Measurements from ENCODE around the gene SMIM22.

SMIM22 gene

GRCh38 chr16:4826526-4826925 is 31.4 kb downstream of the SMIM22 start:
- H3K36me3 ChIP-seq (ENCODE audit: control insufficient read depth, insufficient read depth, low read length) = peaks cover 20% of the 10 kb centered on the region
- H3K4me3 ChIP-seq (ENCODE audit: low read length) = no peak overlapping the region
- WGBS (ENCODE audit: insufficient coverage, insufficient read length) = no CpG with 5 or more reads among the region's 4 CpGs

DNA sequence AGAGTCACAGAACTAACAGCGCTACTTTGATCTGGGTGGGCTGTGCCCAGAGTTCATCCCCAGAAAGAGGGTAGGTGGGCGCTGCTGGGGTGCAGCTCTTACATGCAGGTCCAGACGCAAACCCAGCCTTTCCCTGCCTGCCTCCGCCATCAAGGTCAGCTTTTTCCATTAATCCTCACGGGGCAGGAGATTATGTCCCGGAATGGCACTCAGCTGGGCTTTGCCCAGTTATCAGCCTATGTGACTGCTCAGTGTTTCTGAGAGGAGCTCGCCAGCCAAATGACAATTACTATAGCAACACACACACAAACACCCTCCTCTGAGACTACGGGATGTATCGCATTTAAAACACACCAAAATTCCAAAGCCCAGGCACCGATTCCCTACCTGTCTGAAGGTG is 31.8 kb downstream of the SMIM22 start:
- Histone ChIP-seq H3K36me3 (ENCODE audit: control insufficient read depth, insufficient read depth, low read length) (peaks cover 25% of the 10 kb centered on the region), H3K4me1 (ENCODE audit: control insufficient read depth, insufficient read depth, low read length) (no peaks in the 10 kb centered on the region), H3K27me3 (ENCODE audit: control insufficient read depth, insufficient read depth, low read length) (no peaks in the 10 kb centered on the region), H3K27ac (ENCODE audit: low read length) (no peak overlapping the region), H3K9me3 (ENCODE audit: control insufficient read depth, insufficient read depth, low read length) (no peaks in the 10 kb centered on the region), H3K4me3 (ENCODE audit: low read length) (no peak overlapping the region)
- no peak for DNase-seq (ENCODE audit: low read depth, low spot score)
- WGBS (ENCODE audit: insufficient coverage, insufficient read length) = no CpG with 5 or more reads among the region's 10 CpGs

More at GRCh38 chr16:4826526-4826925, 31.4 kb downstream of the SMIM22 start:
- Histone ChIP-seq H3K4me1 (ENCODE audit: control insufficient read depth, insufficient read depth, low read length) (no peaks in the 10 kb centered on the region), H3K27ac (ENCODE audit: low read length) (no peak overlapping the region), H3K27me3 (ENCODE audit: control insufficient read depth, insufficient read depth, low read length) (no peaks in the 10 kb centered on the region), H3K9me3 (ENCODE audit: control insufficient read depth, insufficient read depth, low read length) (no peaks in the 10 kb centered on the region)
- no peak for DNase-seq (ENCODE audit: low read depth, low spot score)

DNA sequence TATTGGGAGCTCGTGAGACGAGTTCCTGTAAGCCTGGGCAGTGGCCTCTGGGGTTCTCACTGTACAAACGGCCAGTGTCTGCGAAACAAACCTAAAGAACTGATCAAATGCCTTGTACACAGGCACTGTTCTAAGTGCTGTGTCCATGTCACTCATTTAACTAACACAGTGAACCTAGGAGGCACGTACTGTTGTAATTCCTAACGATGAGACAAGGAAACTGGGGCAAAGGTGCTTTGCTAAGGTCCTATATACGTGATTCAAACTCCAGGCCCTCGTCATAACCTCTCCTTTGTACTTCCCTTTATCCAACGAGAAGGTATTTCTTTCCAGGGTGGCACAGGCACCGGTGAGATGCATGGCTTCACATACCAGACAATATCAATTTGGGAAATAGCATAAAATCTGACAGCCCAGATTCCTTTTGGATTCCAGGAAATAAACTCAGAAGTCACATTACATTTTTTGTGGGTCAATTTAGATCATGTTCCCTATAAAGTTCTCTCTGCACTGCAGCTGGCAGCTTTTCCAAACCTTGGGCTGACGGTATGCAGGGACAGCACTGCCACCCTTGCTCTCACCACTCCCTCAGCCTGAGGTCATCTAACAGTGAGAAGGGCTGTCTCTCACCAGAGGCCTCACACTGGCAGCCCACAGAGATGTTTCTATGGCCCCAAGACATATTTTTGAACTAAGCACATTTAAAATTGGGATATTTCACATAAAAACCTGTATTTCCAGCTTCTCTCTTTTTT is 33.6 kb downstream of the SMIM22 start:
- no peaks in the 10 kb centered on the region for H3K4me1 ChIP-seq (ENCODE audit: control insufficient read depth, insufficient read depth, low read length)
- no peaks in the 10 kb centered on the region for H3K9me3 ChIP-seq (ENCODE audit: control insufficient read depth, insufficient read depth, low read length)
- H3K27ac ChIP-seq (ENCODE audit: low read length) = no peak overlapping the region
- H3K36me3 ChIP-seq (ENCODE audit: control insufficient read depth, insufficient read depth, low read length) = peaks cover 25% of the 10 kb centered on the region
- WGBS (ENCODE audit: insufficient coverage, insufficient read length) = no CpG with 5 or more reads among the region's 11 CpGs
- no peak overlapping the region for H3K4me3 ChIP-seq (ENCODE audit: low read length)
- no peaks in the 10 kb centered on the region for H3K27me3 ChIP-seq (ENCODE audit: control insufficient read depth, insufficient read depth, low read length)
- no peak for DNase-seq (ENCODE audit: low read depth, low spot score)

- Histone ChIP-seq H3K36me3 (ENCODE audit: control insufficient read depth, insufficient read depth, low read length) (peaks cover 25% of the 10 kb centered on the region), H3K4me1 (ENCODE audit: control insufficient read depth, insufficient read depth, low read length) (no peaks in the 10 kb centered on the region), H3K4me3 (ENCODE audit: low read length) (no peak overlapping the region), H3K27ac (ENCODE audit: low read length) (no peak overlapping the region), H3K27me3 (ENCODE audit: control insufficient read depth, insufficient read depth, low read length) (no peaks in the 10 kb centered on the region), H3K9me3 (ENCODE audit: control insufficient read depth, insufficient read depth, low read length) (no peaks in the 10 kb centered on the region)
- WGBS (ENCODE audit: insufficient coverage, insufficient read length) = no CpG with 5 or more reads among the region's 7 CpGs
- no peak for DNase-seq (ENCODE audit: low read depth, low spot score)
These were observed 35.2 kb downstream of the SMIM22 start for GRCh38 chr16:4830408-4830807.

GRCh38 chr16:4831616-4832015 is 36.4 kb downstream of the SMIM22 start:
- H3K9me3 ChIP-seq (ENCODE audit: control insufficient read depth, insufficient read depth, low read length) = no peaks in the 10 kb centered on the region
- peaks cover 25% of the 10 kb centered on the region for H3K36me3 ChIP-seq (ENCODE audit: control insufficient read depth, insufficient read depth, low read length)
- no peak overlapping the region for H3K27ac ChIP-seq (ENCODE audit: low read length)
- H3K4me3 ChIP-seq (ENCODE audit: low read length) = no peak overlapping the region
- DNase-seq (ENCODE audit: low read depth, low spot score) = no peak
- H3K4me1 ChIP-seq (ENCODE audit: control insufficient read depth, insufficient read depth, low read length) = no peaks in the 10 kb centered on the region
- H3K27me3 ChIP-seq (ENCODE audit: control insufficient read depth, insufficient read depth, low read length) = no peaks in the 10 kb centered on the region
- WGBS (ENCODE audit: insufficient coverage, insufficient read length) = no CpG with 5 or more reads among the region's 8 CpGs

DNA sequence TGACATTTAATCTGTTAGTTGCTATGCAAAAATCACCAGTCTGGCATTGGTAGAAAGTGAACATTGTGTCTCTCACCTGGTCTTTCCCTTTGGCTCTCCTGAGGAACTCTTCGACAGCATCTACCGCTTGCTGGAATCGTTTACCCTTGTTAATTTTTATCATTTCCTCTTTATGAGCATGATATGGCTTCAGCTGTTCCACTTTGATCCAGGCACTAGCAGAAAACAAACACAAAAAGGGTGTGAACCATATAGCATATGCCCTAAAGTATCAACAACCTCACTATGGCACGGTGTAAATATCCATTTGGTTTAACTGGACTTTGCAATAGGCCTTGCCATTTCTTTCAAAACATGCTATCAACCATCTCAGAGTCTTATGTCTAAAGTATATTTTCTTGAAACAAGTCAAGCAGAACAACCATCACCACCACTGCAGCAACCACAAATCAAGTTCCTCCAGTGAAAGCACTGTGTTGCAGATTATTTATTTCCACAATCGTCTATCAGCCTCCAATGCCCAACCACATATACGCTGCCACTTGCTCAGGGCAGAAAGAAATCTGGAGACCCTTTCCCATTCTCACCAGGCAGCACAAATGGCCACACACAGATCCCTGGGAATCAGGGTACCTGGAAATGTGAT is 37.7 kb downstream of the SMIM22 start:
- whole genome bisulfite sequencing (ENCODE audit: insufficient coverage, insufficient read length) = no CpG with 5 or more reads among the region's 6 CpGs
- no peak for DNase-seq (ENCODE audit: low read depth, low spot score)
- H3K4me1 ChIP-seq (ENCODE audit: control insufficient read depth, insufficient read depth, low read length) = no peaks in the 10 kb centered on the region
- H3K4me3 ChIP-seq (ENCODE audit: low read length) = no peak overlapping the region
- H3K9me3 ChIP-seq (ENCODE audit: control insufficient read depth, insufficient read depth, low read length) = no peaks in the 10 kb centered on the region
- H3K27ac ChIP-seq (ENCODE audit: low read length) = no peak overlapping the region
- H3K36me3 ChIP-seq (ENCODE audit: control insufficient read depth, insufficient read depth, low read length) = peaks cover 18% of the 10 kb centered on the region
- H3K27me3 ChIP-seq (ENCODE audit: control insufficient read depth, insufficient read depth, low read length) = no peaks in the 10 kb centered on the region

- WGBS (ENCODE audit: insufficient coverage, insufficient read length) = no CpG with 5 or more reads among the region's 1 CpG
- H3K4me1 ChIP-seq (ENCODE audit: control insufficient read depth, insufficient read depth, low read length) = no peaks in the 10 kb centered on the region
- no peak overlapping the region for H3K4me3 ChIP-seq (ENCODE audit: low read length)
- no peak for DNase-seq (ENCODE audit: low read depth, low spot score)
- H3K27ac ChIP-seq (ENCODE audit: low read length) = no peak overlapping the region
- H3K27me3 ChIP-seq (ENCODE audit: control insufficient read depth, insufficient read depth, low read length) = no peaks in the 10 kb centered on the region
- peaks cover 17% of the 10 kb centered on the region for H3K36me3 ChIP-seq (ENCODE audit: control insufficient read depth, insufficient read depth, low read length)
- no peaks in the 10 kb centered on the region for H3K9me3 ChIP-seq (ENCODE audit: control insufficient read depth, insufficient read depth, low read length)
These were observed 38.4 kb downstream of the SMIM22 start for GRCh38 chr16:4833584-4833983.

- Histone ChIP-seq H3K9me3 (ENCODE audit: control insufficient read depth, insufficient read depth, low read length) (no peaks in the 10 kb centered on the region), H3K4me3 (ENCODE audit: low read length) (no peak overlapping the region), H3K4me1 (ENCODE audit: control insufficient read depth, insufficient read depth, low read length) (no peaks in the 10 kb centered on the region), H3K27me3 (ENCODE audit: control insufficient read depth, insufficient read depth, low read length) (no peaks in the 10 kb centered on the region), H3K27ac (ENCODE audit: low read length) (no peak overlapping the region), H3K36me3 (ENCODE audit: control insufficient read depth, insufficient read depth, low read length) (peaks cover 20% of the 10 kb centered on the region)
- DNase-seq (ENCODE audit: low read depth, low spot score) = no peak
- WGBS (ENCODE audit: insufficient coverage, insufficient read length) = no CpG with 5 or more reads among the region's 2 CpGs
These were observed 41.6 kb downstream of the SMIM22 start for GRCh38 chr16:4836727-4837126.

- H3K27ac ChIP-seq (ENCODE audit: low read length) = no peak overlapping the region
- no peak for DNase-seq (ENCODE audit: low read depth, low spot score)
- H3K36me3 ChIP-seq (ENCODE audit: control insufficient read depth, insufficient read depth, low read length) = peaks cover 18% of the 10 kb centered on the region; the same call in 1 of the 2 replicates
- no peak overlapping the region for H3K4me3 ChIP-seq (ENCODE audit: low read length)
- no peaks in the 10 kb centered on the region for H3K27me3 ChIP-seq (ENCODE audit: control insufficient read depth, insufficient read depth, low read length)
- H3K9me3 ChIP-seq (ENCODE audit: control insufficient read depth, insufficient read depth, low read length) = no peaks in the 10 kb centered on the region
- H3K4me1 ChIP-seq (ENCODE audit: control insufficient read depth, insufficient read depth, low read length) = no peaks in the 10 kb centered on the region
- no CpG with 5 or more reads among the region's 13 CpGs for WGBS (ENCODE audit: insufficient coverage, insufficient read length)
These were observed 42.7 kb downstream of the SMIM22 start for GRCh38 chr16:4837733-4838501.

- Histone ChIP-seq H3K4me3 (ENCODE audit: low read length) (no peak overlapping the region), H3K4me1 (ENCODE audit: control insufficient read depth, insufficient read depth, low read length) (no peaks in the 10 kb centered on the region), H3K27ac (ENCODE audit: low read length) (no peak overlapping the region), H3K27me3 (ENCODE audit: control insufficient read depth, insufficient read depth, low read length) (no peaks in the 10 kb centered on the region), H3K36me3 (ENCODE audit: control insufficient read depth, insufficient read depth, low read length) (peaks cover 23% of the 10 kb centered on the region; the same call in 1 of the 2 replicates), H3K9me3 (ENCODE audit: control insufficient read depth, insufficient read depth, low read length) (no peaks in the 10 kb centered on the region)
- 100% methylated on average over 1 of the region's 5 CpGs for WGBS (ENCODE audit: insufficient coverage, insufficient read length)
- DNase-seq (ENCODE audit: low read depth, low spot score) = no peak
These were observed 44.8 kb downstream of the SMIM22 start for GRCh38 chr16:4839942-4840341.

Measured in iPS DF 6.9 (cell line).